Body of pancreas (tissue), 4 donors: Measurements from ENCODE around the gene STAU1.

Experiments
- CTCF ChIP-seq, 7 experiments: fragments of 450-650 bp in 4 of 7; fragments of 200-600 bp in 3 of 7; sonication (generic) in 3 of 7; IDR thresholded peaks; one replicate each; pipeline ENCODE4 v1.5.1; 2016 to 2019; ENCODE audit warnings: antibody characterized with exemption in 7 of 7
- POLR2A ChIP-seq, 3 donors: fragments of 450-650 bp; IDR thresholded peaks; one replicate each; pipeline ENCODE4 v1.6.1; 2016; ENCODE audit warnings: antibody characterized with exemption in 3 of 3, mild to moderate bottlenecking in 2 of 3

- TF ChIP-seq CTCF (IDR thresholded peaks at IDR 0.05): no peak
- TF ChIP-seq POLR2A (IDR thresholded peaks at IDR 0.05): no peak
These were observed 18.6 kb downstream of the STAU1 start for GRCh38 chr20:49169547-49169946.
